Measurements from ENCODE around the gene SLC28A3. TPM values are rescaled to one million over a fixed set of nuclear protein-coding genes. Genes with fewer than 3 reads are reported as not detected.
A peak's percentile ranks its signal among the peaks of the same experiment; 100 is the strongest.

The SLC28A3 gene
- total RNA-seq, 1 donor = 0.72 TPM

- DNase-seq (ENCODE audit: insufficient read length, low spot score, missing footprints) = peak; percentile 88
- Histone ChIP-seq H4K20me1 (ENCODE audit: insufficient read depth, low read length) (no peaks in the 10 kb centered on the region), H3K36me3 (ENCODE audit: insufficient read depth, low read length) (no peaks in the 10 kb centered on the region)
Measured at GRCh38 chr9:84261070-84261746, 79.3 kb downstream of the SLC28A3 start.

GRCh38 chr9:84258371-84258770 lies 82.2 kb downstream of the SLC28A3 start:
- Histone ChIP-seq H3K79me2 (ENCODE audit: insufficient read depth, low read length) (no peaks in the 10 kb centered on the region), H3K9me3 (ENCODE audit: low read depth, low read length) (no peaks in the 10 kb centered on the region), H4K20me1 (ENCODE audit: insufficient read depth, low read length) (no peaks in the 10 kb centered on the region), H3K4me3 (ENCODE audit: insufficient read depth, low read length) (no peak overlapping the region), H3K27ac (ENCODE audit: low read depth, low read length) (no peak overlapping the region), H3K36me3 (ENCODE audit: insufficient read depth, low read length) (no peaks in the 10 kb centered on the region), H2AFZ (ENCODE audit: low read length) (no peak overlapping the region), H3K4me2 (ENCODE audit: insufficient read depth, low read length) (no peak overlapping the region), H3K4me1 (ENCODE audit: insufficient read depth, low read length) (peaks cover 2% of the 10 kb centered on the region), H3K27me3 (ENCODE audit: insufficient read depth, low read length) (peaks cover 4% of the 10 kb centered on the region)
- DNase-seq (ENCODE audit: insufficient read length, low spot score, missing footprints) = no peak
- TF ChIP-seq CTCF (IDR thresholded peaks at IDR 0.05; ENCODE audit: extremely low read depth, low read depth, low read length) = no peak

More at GRCh38 chr9:84261070-84261746, 79.3 kb downstream of the SLC28A3 start:
- no peaks in the 10 kb centered on the region for H3K9me3 ChIP-seq (ENCODE audit: low read depth, low read length)
- peaks cover 2% of the 10 kb centered on the region for H3K4me1 ChIP-seq (ENCODE audit: insufficient read depth, low read length)
- peak overlapping the region; percentile 69 for H2AFZ ChIP-seq (ENCODE audit: low read length)
- no peak overlapping the region for H3K27ac ChIP-seq (ENCODE audit: low read depth, low read length)
- H3K4me3 ChIP-seq (ENCODE audit: insufficient read depth, low read length) = peak overlapping the region; percentile 64
- H3K27me3 ChIP-seq (ENCODE audit: insufficient read depth, low read length) = peaks cover 14% of the 10 kb centered on the region
- no peaks in the 10 kb centered on the region for H3K79me2 ChIP-seq (ENCODE audit: insufficient read depth, low read length)
- peak overlapping the region; percentile 77 for H3K4me2 ChIP-seq (ENCODE audit: insufficient read depth, low read length)
- peak; percentile 96 for TF ChIP-seq CTCF (IDR thresholded peaks at IDR 0.05; ENCODE audit: extremely low read depth, low read depth, low read length)

- no peak for DNase-seq (ENCODE audit: insufficient read length, low spot score, missing footprints)
- Histone ChIP-seq H4K20me1 (ENCODE audit: insufficient read depth, low read length) (no peaks in the 10 kb centered on the region), H2AFZ (ENCODE audit: low read length) (no peak overlapping the region), H3K4me1 (ENCODE audit: insufficient read depth, low read length) (no peaks in the 10 kb centered on the region), H3K4me3 (ENCODE audit: insufficient read depth, low read length) (no peak overlapping the region), H3K79me2 (ENCODE audit: insufficient read depth, low read length) (no peaks in the 10 kb centered on the region), H3K27me3 (ENCODE audit: insufficient read depth, low read length) (peaks cover 4% of the 10 kb centered on the region), H3K27ac (ENCODE audit: low read depth, low read length) (no peak overlapping the region), H3K36me3 (ENCODE audit: insufficient read depth, low read length) (no peaks in the 10 kb centered on the region), H3K4me2 (ENCODE audit: insufficient read depth, low read length) (no peak overlapping the region), H3K9me3 (ENCODE audit: low read depth, low read length) (no peaks in the 10 kb centered on the region)
- TF ChIP-seq CTCF (IDR thresholded peaks at IDR 0.05; ENCODE audit: extremely low read depth, low read depth, low read length) = no peak
Measured at GRCh38 chr9:84255696-84256095, 84.9 kb downstream of the SLC28A3 start.

GRCh38 chr9:84254972-84255371 lies 85.6 kb downstream of the SLC28A3 start:
- Histone ChIP-seq H3K4me3 (ENCODE audit: insufficient read depth, low read length) (no peak overlapping the region), H3K9me3 (ENCODE audit: low read depth, low read length) (no peaks in the 10 kb centered on the region), H3K27me3 (ENCODE audit: insufficient read depth, low read length) (peaks cover 4% of the 10 kb centered on the region), H3K36me3 (ENCODE audit: insufficient read depth, low read length) (no peaks in the 10 kb centered on the region), H3K4me2 (ENCODE audit: insufficient read depth, low read length) (no peak overlapping the region), H2AFZ (ENCODE audit: low read length) (no peak overlapping the region), H4K20me1 (ENCODE audit: insufficient read depth, low read length) (no peaks in the 10 kb centered on the region), H3K79me2 (ENCODE audit: insufficient read depth, low read length) (no peaks in the 10 kb centered on the region), H3K4me1 (ENCODE audit: insufficient read depth, low read length) (no peaks in the 10 kb centered on the region), H3K27ac (ENCODE audit: low read depth, low read length) (no peak overlapping the region)
- no peak for TF ChIP-seq CTCF (IDR thresholded peaks at IDR 0.05; ENCODE audit: extremely low read depth, low read depth, low read length)
- DNase-seq (ENCODE audit: insufficient read length, low spot score, missing footprints) = no peak

All from osteoblast (primary cell).